Smooth muscle cell (in vitro differentiated cells): ENCODE measurements around the gene ANO8. TPM values are rescaled to one million over a fixed set of nuclear protein-coding genes. Genes with fewer than 3 reads are reported as not detected.

Experiments
- DNase-seq: peaks from one replicate; lab custom pipeline; 2025; ENCODE audit not compliant: unreplicated experiment; lab: John Stamatoyannopoulos, UW
- H2AFZ ChIP-seq: fragments of 200-600 bp; sonication (generic); 2 replicates; pipeline ENCODE4 v1.6.0; 2016; ENCODE audit warnings: antibody characterized with exemption, low read depth, mild to moderate bottlenecking
- H3F3A ChIP-seq: fragments of 200-600 bp; sonication (generic); 2 replicates; pipeline ENCODE4 v1.6.0; 2017; ENCODE audit warnings: antibody characterized with exemption, low read depth
- H3K27ac ChIP-seq: fragments of 200-600 bp; sonication (generic); 2 replicates; pipeline ENCODE4 v1.5.1; 2016; ENCODE audit warnings: low read depth, mild to moderate bottlenecking
- H3K27me3 ChIP-seq: fragments of 200-600 bp; sonication (generic); 2 replicates; pipeline ENCODE4 v1.6.1; 2016; ENCODE audit warnings: low read depth, mild to moderate bottlenecking
- H3K36me3 ChIP-seq: fragments of 200-600 bp; sonication (generic); 2 replicates; pipeline ENCODE4 v1.5.1; 2016; ENCODE audit warnings: low read depth
- H3K4me1 ChIP-seq: fragments of 200-600 bp; sonication (generic); 2 replicates; pipeline ENCODE4 v1.5.1; 2016; ENCODE audit warnings: low read depth
- H3K4me2 ChIP-seq: fragments of 200-600 bp; sonication (generic); 2 replicates; pipeline ENCODE4 v1.6.0; 2016; ENCODE audit warnings: mild to moderate bottlenecking
- H3K4me3 ChIP-seq: fragments of 200-600 bp; sonication (generic); 2 replicates; pipeline ENCODE4 v1.5.1; 2016; ENCODE audit warnings: mild to moderate bottlenecking
- H3K79me2 ChIP-seq: fragments of 200-600 bp; sonication (generic); 2 replicates; pipeline ENCODE4 v1.6.0; 2016; ENCODE audit warnings: low read depth, mild to moderate bottlenecking
- H3K9ac ChIP-seq: fragments of 200-600 bp; sonication (generic); 2 replicates; pipeline ENCODE4 v1.6.0; 2016; ENCODE audit warnings: low read depth
- H3K9me3 ChIP-seq: fragments of 200-600 bp; sonication (generic); replicated peaks from 2 replicates; pipeline ENCODE4 v1.5.1; 2016; ENCODE audit warnings: low read depth
- H4K20me1 ChIP-seq: fragments of 200-600 bp; sonication (generic); 2 replicates; pipeline ENCODE4 v1.6.0; 2016; ENCODE audit warnings: low read depth
- WGBS: methylation state at CpG from one replicate; pipeline ENCODE4 v1.1.7; 2016; ENCODE audit warnings: low lambda C conversion rate; 5-methylcytosine and 5-hydroxymethylcytosine counted together
- polyA plus RNA-seq: library from polyadenylated mRNA; unstranded; fragments of >200 nt; fragmentation: Nextera tagmentation; extraction: Ambion mirVana; gene quantifications from 2 replicates; pipeline ENCODE4 v1.2.1, GENCODE V29; 2016
- total RNA-seq: library from RNA; depleted of rRNA; stranded (reverse); fragments of >200 nt; gene quantifications from 2 replicates; pipeline ENCODE4 v1.2.3, GENCODE V29; 2014
- TF ChIP-seq, protein P1 (sequence below): fragments of 200-600 bp; sonication (generic); IDR thresholded peaks from 2 replicates; pipeline ENCODE4 v1.5.1; 2017; ENCODE audit warnings: borderline replicate concordance, mild to moderate bottlenecking, antibody characterized with exemption; ENCODE audit not compliant: insufficient read depth, poor library complexity, severe bottlenecking

ANO8 gene
- total and polyA plus RNA-seq, 2 experiments from 2014 or later: 1.3 to 8.0 TPM

DNA sequence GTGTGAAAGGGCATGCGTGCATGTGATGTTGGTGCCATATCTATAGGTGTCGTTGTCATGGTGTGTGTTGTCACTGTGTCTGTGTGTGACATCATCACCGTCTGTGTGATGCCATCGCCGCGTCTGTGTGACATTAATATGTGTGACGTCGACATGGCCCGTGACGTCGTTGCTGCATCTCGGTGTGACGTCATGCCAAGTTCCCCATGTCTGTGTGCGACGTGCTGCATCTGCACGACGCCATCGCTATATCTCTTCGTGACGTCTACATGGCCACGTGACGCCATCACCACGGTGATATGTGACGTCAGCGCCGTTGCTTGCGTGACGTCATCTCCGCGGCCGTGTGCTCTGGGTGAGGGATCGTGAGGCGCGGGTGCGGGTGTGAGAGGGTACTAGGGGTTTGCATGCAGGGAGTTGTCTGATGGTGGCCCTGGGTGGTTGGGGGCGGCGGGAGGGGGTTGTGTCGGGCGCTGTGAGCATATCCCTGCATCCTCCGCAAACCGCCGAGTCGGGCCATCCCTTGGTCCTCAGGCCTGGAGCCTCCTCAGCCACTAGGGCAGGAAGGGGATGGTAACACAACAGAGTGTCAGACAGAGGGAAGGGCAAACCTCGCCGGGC, 17.3 kb upstream of the ANO8 start:
- DNase-seq: no peak
- Histone ChIP-seq H3K36me3 (no peaks in the 10 kb centered on the region), H3K79me2 (no peaks in the 10 kb centered on the region), H4K20me1 (no peaks in the 10 kb centered on the region), H3K4me2 (no peak overlapping the region), H3K4me1 (peaks cover 5% of the 10 kb centered on the region), H2AFZ (no peak overlapping the region), H3F3A (no peaks in the 10 kb centered on the region), H3K27me3 (no peaks in the 10 kb centered on the region), H3K9me3 (no peaks in the 10 kb centered on the region), H3K4me3 (no peak overlapping the region), H3K9ac (no peak overlapping the region), H3K27ac (no peak overlapping the region)
- TF ChIP-seq, protein P1, sequence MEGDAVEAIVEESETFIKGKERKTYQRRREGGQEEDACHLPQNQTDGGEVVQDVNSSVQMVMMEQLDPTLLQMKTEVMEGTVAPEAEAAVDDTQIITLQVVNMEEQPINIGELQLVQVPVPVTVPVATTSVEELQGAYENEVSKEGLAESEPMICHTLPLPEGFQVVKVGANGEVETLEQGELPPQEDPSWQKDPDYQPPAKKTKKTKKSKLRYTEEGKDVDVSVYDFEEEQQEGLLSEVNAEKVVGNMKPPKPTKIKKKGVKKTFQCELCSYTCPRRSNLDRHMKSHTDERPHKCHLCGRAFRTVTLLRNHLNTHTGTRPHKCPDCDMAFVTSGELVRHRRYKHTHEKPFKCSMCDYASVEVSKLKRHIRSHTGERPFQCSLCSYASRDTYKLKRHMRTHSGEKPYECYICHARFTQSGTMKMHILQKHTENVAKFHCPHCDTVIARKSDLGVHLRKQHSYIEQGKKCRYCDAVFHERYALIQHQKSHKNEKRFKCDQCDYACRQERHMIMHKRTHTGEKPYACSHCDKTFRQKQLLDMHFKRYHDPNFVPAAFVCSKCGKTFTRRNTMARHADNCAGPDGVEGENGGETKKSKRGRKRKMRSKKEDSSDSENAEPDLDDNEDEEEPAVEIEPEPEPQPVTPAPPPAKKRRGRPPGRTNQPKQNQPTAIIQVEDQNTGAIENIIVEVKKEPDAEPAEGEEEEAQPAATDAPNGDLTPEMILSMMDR: no peak
- WGBS: 97% methylated on average over 44 of the region's 45 CpGs

DNA sequence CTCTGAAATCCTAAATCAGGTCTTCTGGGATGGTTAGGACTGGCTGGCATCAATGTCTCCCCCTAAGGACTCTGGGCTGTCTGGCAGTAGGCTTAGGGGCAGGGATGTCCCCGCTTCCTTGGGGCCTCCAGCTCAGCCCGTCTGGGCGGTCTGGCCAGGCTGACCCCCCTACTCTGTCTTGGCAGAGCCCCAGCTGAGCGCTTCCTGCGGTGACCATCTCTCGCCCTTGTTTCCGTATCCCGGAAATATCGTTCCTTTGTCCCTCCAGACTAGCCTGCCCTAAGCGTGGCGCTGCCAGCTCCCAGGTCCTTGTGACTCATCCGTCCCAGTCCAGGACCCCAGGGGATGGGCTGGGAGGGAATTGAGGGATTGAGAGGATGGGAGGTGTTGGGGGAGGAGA, 14.0 kb upstream of the ANO8 start:
- Histone ChIP-seq H3K4me3 (no peak overlapping the region), H3F3A (no peaks in the 10 kb centered on the region), H3K36me3 (no peaks in the 10 kb centered on the region), H3K79me2 (no peaks in the 10 kb centered on the region), H2AFZ (peak overlapping the region; percentile 69), H3K27me3 (no peaks in the 10 kb centered on the region), H4K20me1 (no peaks in the 10 kb centered on the region), H3K4me1 (peaks cover 5% of the 10 kb centered on the region), H3K27ac (no peak overlapping the region), H3K4me2 (peak overlapping the region; percentile 42), H3K9me3 (no peaks in the 10 kb centered on the region), H3K9ac (no peak overlapping the region)
- WGBS: 5% methylated on average over 12 of the region's 12 CpGs
- TF ChIP-seq, protein P1: no peak
- peak; percentile 7 for DNase-seq

DNA sequence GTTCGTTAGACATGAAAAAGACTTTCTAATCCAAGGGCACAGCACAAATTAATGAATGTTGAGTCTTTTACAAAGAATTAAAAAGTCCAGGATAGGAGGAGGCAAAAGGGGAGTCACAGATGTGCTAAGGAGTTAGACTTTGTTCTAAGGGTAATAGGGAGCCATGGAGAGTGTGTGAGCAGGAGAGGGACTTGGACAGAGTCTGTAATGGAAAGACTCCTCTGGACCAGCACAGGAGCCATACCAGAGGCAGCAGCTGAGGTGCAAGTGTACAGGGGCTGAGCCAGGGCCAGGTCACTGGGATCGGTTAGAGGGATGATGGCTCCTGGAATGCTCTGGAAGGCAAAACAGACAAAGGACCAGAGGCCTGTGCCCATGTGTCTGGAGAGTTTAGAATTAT, 13.2 kb upstream of the ANO8 start:
- Histone ChIP-seq H3K79me2 (no peaks in the 10 kb centered on the region), H3K4me2 (no peak overlapping the region), H3K9me3 (no peaks in the 10 kb centered on the region), H3K27me3 (no peaks in the 10 kb centered on the region), H3K4me1 (peaks cover 5% of the 10 kb centered on the region), H2AFZ (no peak overlapping the region), H3K27ac (no peak overlapping the region), H3K9ac (no peak overlapping the region), H3K4me3 (no peak overlapping the region), H3F3A (no peaks in the 10 kb centered on the region), H4K20me1 (no peaks in the 10 kb centered on the region), H3K36me3 (no peaks in the 10 kb centered on the region)
- WGBS: 98% methylated on average over 2 of the region's 2 CpGs
- DNase-seq: no peak
- TF ChIP-seq, protein P1: no peak

DNA sequence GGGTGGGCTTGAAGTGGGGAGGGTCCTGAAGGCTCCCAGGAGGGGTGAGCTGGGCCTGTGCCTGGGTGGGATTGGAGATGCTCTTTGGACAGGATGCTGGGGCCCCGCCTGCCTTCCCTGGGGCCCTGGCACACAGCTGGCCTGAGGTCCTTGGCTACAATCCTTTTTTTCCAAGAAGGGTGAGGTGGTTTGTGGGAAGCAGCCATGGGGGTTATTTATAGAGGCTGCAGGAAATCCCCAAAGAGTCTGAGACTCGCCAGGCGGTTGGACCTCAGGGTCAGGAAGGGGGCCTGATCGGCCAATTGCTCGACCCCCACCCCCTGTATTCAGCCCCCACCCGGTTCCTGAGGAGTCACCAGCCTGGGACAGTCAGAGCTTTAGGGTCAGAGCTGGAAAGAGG, 12.7 kb upstream of the ANO8 start:
- Histone ChIP-seq H3K79me2 (no peaks in the 10 kb centered on the region), H4K20me1 (no peaks in the 10 kb centered on the region), H3K27ac (no peak overlapping the region), H3K9ac (no peak overlapping the region), H3K4me3 (no peak overlapping the region), H2AFZ (no peak overlapping the region), H3F3A (no peaks in the 10 kb centered on the region), H3K36me3 (no peaks in the 10 kb centered on the region), H3K9me3 (no peaks in the 10 kb centered on the region), H3K27me3 (no peaks in the 10 kb centered on the region), H3K4me1 (peaks cover 5% of the 10 kb centered on the region), H3K4me2 (no peak overlapping the region)
- no peak for DNase-seq
- TF ChIP-seq, protein P1: no peak
- 56% methylated on average over 6 of the region's 6 CpGs for WGBS
